ENCODE data around the gene ERICH6.
"Not testable (repeated sequence)": the region's sequence is repeated elsewhere in the genome, so short reads cannot be mapped to it uniquely, and the experiment has no call there.

Gene ERICH6

GRCh38 chr3:150681057-150681456 lies 22.7 kb downstream of the ERICH6 start:
- DNase-seq, result peak; percentile 31

- no peak for DNase-seq
These were observed 23.2 kb downstream of the ERICH6 start for GRCh38 chr3:150680562-150680961.

- DNase-seq, result peak; percentile 34
These were observed 28.1 kb downstream of the ERICH6 start for GRCh38 chr3:150675587-150675986.

- no peak for DNase-seq
These were observed 29.8 kb downstream of the ERICH6 start for GRCh38 chr3:150673966-150674365.

- DNase-seq, result peak; percentile 36
These were observed 37.6 kb downstream of the ERICH6 start for GRCh38 chr3:150666167-150666566.

- DNase-seq, result no peak
These were observed 40.3 kb downstream of the ERICH6 start for GRCh38 chr3:150663461-150663860.

- peak; percentile 35 for DNase-seq
These were observed 41.1 kb downstream of the ERICH6 start for GRCh38 chr3:150662410-150663200.

- DNase-seq, result no peak
These were observed 47.4 kb downstream of the ERICH6 start for GRCh38 chr3:150656316-150656715.

GRCh38 chr3:150653110-150653561 lies 50.6 kb downstream of the ERICH6 start:
- DNase-seq, result no peak

GRCh38 chr3:150640256-150640655 lies 63.5 kb downstream of the ERICH6 start:
- no peak for DNase-seq

- DNase-seq, result no peak
These were observed 64.5 kb downstream of the ERICH6 start for GRCh38 chr3:150639262-150639661.

- no peak for DNase-seq
These were observed 67.5 kb downstream of the ERICH6 start for GRCh38 chr3:150636258-150636657.

- peak; percentile 83 for DNase-seq
These were observed 68.2 kb downstream of the ERICH6 start for GRCh38 chr3:150635526-150635925.

- DNase-seq, result peak; percentile 27
These were observed 68.6 kb downstream of the ERICH6 start for GRCh38 chr3:150635076-150635475.

- peak; percentile 42 for DNase-seq
These were observed 72.1 kb downstream of the ERICH6 start for GRCh38 chr3:150631515-150632221.

- no peak for DNase-seq
These were observed 76.2 kb downstream of the ERICH6 start for GRCh38 chr3:150627557-150627956.

GRCh38 chr3:150626148-150626930 lies 77.4 kb downstream of the ERICH6 start:
- DNase-seq, result no peak

GRCh38 chr3:150623945-150624344 lies 79.8 kb downstream of the ERICH6 start:
- no peak for DNase-seq

- DNase-seq, result not testable (repeated sequence)
These were observed 80.8 kb downstream of the ERICH6 start for GRCh38 chr3:150622955-150623354.

- DNase-seq, result no peak
These were observed 83.6 kb downstream of the ERICH6 start for GRCh38 chr3:150620002-150620689.

GRCh38 chr3:150613709-150614480 lies 89.8 kb downstream of the ERICH6 start:
- DNase-seq, result no peak

- no peak for DNase-seq
These were observed 90.7 kb downstream of the ERICH6 start for GRCh38 chr3:150613034-150613433.

Data from hematopoietic multipotent progenitor cell treated with erythropoietin and hydrocortisone succinate and interleukin-3 and kit ligand, for 4 days (in vitro differentiated cells).